Aorta (tissue), 5 donors: ENCODE measurements around the gene PLAC9. TPM values are rescaled to one million over a fixed set of nuclear protein-coding genes. Genes with fewer than 3 reads are reported as not detected.
A peak's percentile ranks its signal among the peaks of the same experiment; 100 is the strongest.

ENCODE experiments used
- ATAC-seq: fragments of 200-7000 bp; cut with Tn5 transposase; one replicate; pipeline ENCODE4 v1.9.1; 2022; ENCODE audit warnings: moderate library complexity; ENCODE audit not compliant: low FRiP score
- DNase-seq, 2 donors: peaks; one replicate each; pipeline ENCODE4 v3.0.0-alpha.2; 2020
- H3K27ac ChIP-seq, 2 donors: one replicate each; pipeline ENCODE4 v1.5.1; 2013; ENCODE audit warnings: low read length in 2 of 2, mild to moderate bottlenecking in 2 of 2, moderate library complexity in 2 of 2, control low read depth in 1 of 2, inconsistent platforms in 1 of 2, low read depth in 1 of 2
- H3K27me3 ChIP-seq, 2 donors: one replicate each; pipeline ENCODE4 v1.6.1; 2013; ENCODE audit warnings: control low read depth in 1 of 2, low read length in 1 of 2, mild to moderate bottlenecking in 1 of 2, moderate library complexity in 1 of 2; ENCODE audit not compliant: insufficient read depth in 2 of 2, control insufficient read depth in 1 of 2
- H3K36me3 ChIP-seq, 2 donors: one replicate each; pipeline ENCODE4 v1.6.1; 2013; ENCODE audit warnings: control low read depth in 1 of 2, low read length in 1 of 2, mild to moderate bottlenecking in 1 of 2; ENCODE audit not compliant: insufficient read depth in 2 of 2, control insufficient read depth in 1 of 2
- H3K4me1 ChIP-seq, 2 donors: one replicate each; pipeline ENCODE4 v1.6.1; 2013; ENCODE audit warnings: low read length in 2 of 2, control low read depth in 1 of 2, mild to moderate bottlenecking in 1 of 2, moderate library complexity in 1 of 2; ENCODE audit not compliant: insufficient read depth in 2 of 2, control insufficient read depth in 1 of 2
- H3K4me3 ChIP-seq, 2 donors: one replicate each; pipeline ENCODE4 v1.5.1; 2013; ENCODE audit warnings: low read length in 2 of 2, control low read depth in 1 of 2, mild to moderate bottlenecking in 1 of 2
- H3K9me3 ChIP-seq: one replicate; pipeline ENCODE4 v1.6.1; 2013; ENCODE audit warnings: mild to moderate bottlenecking, low read length; ENCODE audit not compliant: control insufficient read depth
- WGBS, 2 donors: extraction: QIAGEN DNeasy Blood & Tissue Kit; methylation state at CpG; one replicate each; pipeline ENCODE4 v1.1.7; 2013; 5-methylcytosine and 5-hydroxymethylcytosine counted together
- intact Hi-C, 2 donors: fragments of 100-400 bp; cut with DNase I; formaldehyde crosslinking; loops; one replicate each; pipeline versions ENCODE4 v1.14.2 to v1.15.0; 2022
- polyA plus RNA-seq, 2 donors: library from polyadenylated mRNA; stranded (reverse); fragments of 200-250 nt; gene quantifications; one replicate each; pipeline ENCODE4 v1.2.3, GENCODE V29; 2013
- total RNA-seq, 2 donors: library from RNA; stranded (reverse); fragmentation: NEBNext Ultra II Directional; extraction: Animal tissue kit (Norgen Biotek cat#: 25700); gene quantifications; one replicate each; pipeline ENCODE4 v1.2.1, GENCODE V29; 2021
- donor health status: healthy with polysubstance abuse.
- donor health status: Bipolar disorder and iron deficiency.
- donor health status: DM: no; HTN: no; CAD: no.
- donor health status: DM: no; HTN: no; CAD: no.
- donor health status: DM: yes; HTN: yes; CAD: no.

The PLAC9 gene
- total and polyA plus RNA-seq, 4 donors = 37.7 to 166 (median 92.7) TPM

GRCh38 chr10:80187060-80187459, 54.5 kb downstream of the PLAC9 start:
- Histone ChIP-seq H3K27me3 (no peaks in the 10 kb centered on the region), H3K4me1 (peaks cover 3 to 6% of the 10 kb centered on the region in 2 donors), H3K27ac (no peak overlapping the region), H3K4me3 (no peak overlapping the region), H3K36me3 (no peaks in the 10 kb centered on the region), H3K9me3 (no peaks in the 10 kb centered on the region)
- WGBS, 2 donors = 96 to 97% methylated on average over 2 of the region's 2 CpGs
- DNase-seq (no peak), ATAC-seq (no peak)
- intact Hi-C loops = no loop called here

DNA sequence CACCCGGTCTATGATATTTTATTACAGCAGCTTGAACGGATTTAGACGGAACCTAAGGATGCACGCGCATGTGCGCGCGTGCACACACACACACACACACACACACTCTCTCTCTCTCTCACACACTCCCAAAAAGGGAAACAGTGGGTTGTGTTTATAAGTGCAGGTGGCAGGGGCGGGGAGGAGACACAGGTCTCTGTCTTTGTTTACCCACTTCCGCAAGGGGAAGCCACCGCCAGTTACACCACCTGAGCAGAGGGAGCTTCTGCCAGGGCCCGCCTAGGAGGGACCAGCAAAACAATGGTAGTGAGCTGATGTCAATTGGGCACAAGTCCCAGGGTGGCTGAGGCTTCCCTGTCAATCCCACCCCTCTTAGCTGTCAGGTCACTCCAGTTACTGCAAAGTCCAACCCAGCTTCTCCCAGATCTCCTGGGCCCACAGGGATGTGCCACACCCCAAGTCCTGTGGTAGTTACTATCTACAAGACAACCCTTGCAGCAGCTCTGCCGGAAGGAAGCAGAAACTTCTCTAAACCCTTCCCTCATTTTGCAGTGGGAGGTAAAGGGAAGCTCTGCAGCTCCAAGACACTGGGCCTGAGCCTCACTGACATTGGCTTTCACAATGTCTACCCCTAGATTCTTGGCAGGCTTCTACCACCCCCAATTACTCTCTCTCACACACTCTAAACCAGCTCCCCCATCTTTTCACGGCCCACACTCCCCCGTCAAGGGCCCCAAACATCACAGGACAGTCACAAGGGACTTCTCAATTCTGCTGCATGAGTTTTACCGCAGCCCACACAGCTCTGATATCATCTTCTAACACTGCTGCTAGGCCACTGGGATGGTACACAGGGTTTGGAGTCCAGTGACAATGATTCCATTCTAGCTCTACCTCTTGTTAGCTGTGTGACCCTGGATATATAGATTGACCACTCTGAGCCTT, 55.2 kb downstream of the PLAC9 start:
- Histone ChIP-seq H3K27ac (no peak overlapping the region), H3K27me3 (no peaks in the 10 kb centered on the region), H3K4me1 (peaks cover 3 to 6% of the 10 kb centered on the region in 2 donors), H3K4me3 (no peak overlapping the region), H3K36me3 (no peaks in the 10 kb centered on the region), H3K9me3 (no peaks in the 10 kb centered on the region)
- ATAC-seq (peak; percentile 34), DNase-seq (peak; percentile 57 to 69)
- WGBS, 2 donors = 82 to 84% methylated on average over 16 of the region's 16 CpGs
- intact Hi-C loops = no loop called here

DNA sequence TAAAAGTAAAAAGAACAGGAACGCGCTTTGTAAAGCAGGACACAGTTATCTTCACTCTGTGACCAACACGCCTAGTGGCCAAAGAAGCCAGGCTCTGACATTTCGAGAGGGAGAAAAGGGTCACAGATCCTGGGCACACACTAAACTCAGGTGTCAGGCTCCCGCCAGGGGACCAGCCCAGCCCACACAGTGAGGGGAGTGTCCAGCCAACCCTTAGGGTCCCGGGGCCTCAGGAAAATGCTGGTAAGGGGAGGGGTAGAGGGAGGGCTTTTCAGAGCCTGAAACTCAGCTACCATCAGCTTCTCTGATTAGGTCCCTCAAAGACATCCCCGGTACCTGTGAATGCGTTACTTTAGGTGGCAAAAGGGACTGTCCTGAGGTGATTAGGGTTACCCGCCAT, 56.2 kb downstream of the PLAC9 start:
- DNase-seq (peak in 1 of 2 donors; percentile 34), ATAC-seq (no peak)
- H3K36me3 ChIP-seq = no peaks in the 10 kb centered on the region
- H3K9me3 ChIP-seq = no peaks in the 10 kb centered on the region
- no peak overlapping the region for H3K27ac ChIP-seq
- intact Hi-C loops = no loop called here
- peaks cover 3 to 6% of the 10 kb centered on the region in 2 donors for H3K4me1 ChIP-seq
- 93% methylated on average over 9 of the region's 9 CpGs for WGBS, 2 donors
- no peaks in the 10 kb centered on the region for H3K27me3 ChIP-seq
- no peak overlapping the region for H3K4me3 ChIP-seq

DNA sequence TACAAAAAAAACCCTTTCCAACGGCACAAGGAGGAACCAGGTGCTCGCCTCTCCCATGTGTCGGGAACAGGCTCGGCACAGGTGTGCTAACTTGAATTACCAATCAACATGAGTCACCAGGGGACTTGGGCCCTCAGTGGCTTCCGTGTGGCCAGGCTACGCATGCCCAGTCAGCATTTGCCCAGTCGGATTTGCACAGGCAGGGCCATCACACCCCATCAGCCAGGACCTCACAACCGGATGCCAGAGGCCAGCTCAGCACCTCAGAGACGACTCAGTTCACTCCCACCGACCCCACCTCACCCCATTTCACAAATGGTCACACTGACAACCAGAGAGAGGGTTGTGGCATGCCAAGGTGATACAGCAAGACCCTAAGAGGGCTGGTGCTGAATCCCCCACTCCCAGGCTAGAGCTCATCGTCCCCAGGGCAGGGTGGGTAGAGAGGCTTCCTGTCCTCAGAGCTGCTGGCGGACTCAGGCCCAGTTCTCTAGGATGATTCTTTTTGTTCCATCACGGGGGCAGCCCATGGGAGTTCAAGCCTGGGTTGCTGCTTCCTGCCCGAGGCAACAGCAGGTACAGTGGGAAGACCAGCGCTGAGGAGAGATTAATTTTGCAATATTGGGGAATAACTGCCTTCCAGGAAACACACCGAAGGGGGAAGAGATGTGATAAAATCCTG, 59.2 kb downstream of the PLAC9 start:
- H3K4me3 ChIP-seq = no peak overlapping the region
- no peaks in the 10 kb centered on the region for H3K27me3 ChIP-seq
- H3K36me3 ChIP-seq = no peaks in the 10 kb centered on the region
- no peaks in the 10 kb centered on the region for H3K9me3 ChIP-seq
- ATAC-seq (peak; percentile 24), DNase-seq (peak; percentile 44 to 65)
- intact Hi-C loops = no loop called here
- H3K4me1 ChIP-seq = peaks cover 6% of the 10 kb centered on the region in 2 donors
- H3K27ac ChIP-seq = no peak overlapping the region
- WGBS, 2 donors = 84 to 89% methylated on average over 16 of the region's 16 CpGs

- H3K27ac ChIP-seq = no peak overlapping the region
- no peaks in the 10 kb centered on the region for H3K27me3 ChIP-seq
- ATAC-seq = no peak
- no peak overlapping the region for H3K4me3 ChIP-seq
- no peaks in the 10 kb centered on the region for H3K9me3 ChIP-seq
- intact Hi-C loops = no loop called here
- H3K36me3 ChIP-seq = no peaks in the 10 kb centered on the region
- H3K4me1 ChIP-seq = peaks cover 3 to 6% of the 10 kb centered on the region in 2 donors
- no peak for DNase-seq
Measured at GRCh38 chr10:80192553-80192952, 60.0 kb downstream of the PLAC9 start.

DNA sequence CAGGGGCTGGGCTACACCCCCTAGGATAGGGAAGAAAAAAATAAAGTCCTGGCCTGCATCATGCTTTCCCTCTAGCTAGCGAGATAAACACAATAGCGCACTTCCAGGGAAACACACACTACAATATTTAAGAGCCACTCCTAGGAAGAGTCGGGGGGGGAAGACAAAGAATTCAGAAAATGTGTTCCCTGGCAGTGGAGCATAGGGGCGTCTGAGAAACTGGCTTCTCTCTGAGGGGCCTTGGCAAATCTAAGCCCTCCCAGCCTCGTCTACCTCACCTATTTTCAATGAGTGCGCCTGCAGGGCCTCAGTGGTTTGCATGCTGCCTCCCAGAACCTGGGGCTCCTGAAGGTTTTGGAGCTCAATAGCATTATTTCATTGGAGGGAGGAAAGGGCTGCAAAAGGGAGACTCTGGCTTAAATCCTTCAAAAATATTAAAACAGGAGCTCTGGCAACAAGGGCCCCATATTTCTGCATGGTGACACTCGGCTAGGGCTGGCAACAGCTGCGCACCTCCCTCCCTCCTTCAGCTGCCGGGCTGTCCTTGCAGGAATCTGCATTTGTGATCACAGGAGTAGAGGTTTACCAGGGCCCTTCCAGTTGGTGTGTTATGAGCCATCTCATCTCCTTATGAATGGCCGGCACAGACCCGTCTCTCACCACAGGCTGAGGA, 62.0 kb downstream of the PLAC9 start:
- H3K4me3 ChIP-seq = no peak overlapping the region
- WGBS, 2 donors = 42 to 50% methylated on average over 11 of the region's 11 CpGs
- H3K9me3 ChIP-seq = no peaks in the 10 kb centered on the region
- no peak for ATAC-seq
- H3K36me3 ChIP-seq = no peaks in the 10 kb centered on the region
- DNase-seq = no peak
- H3K4me1 ChIP-seq = peaks cover 0 to 5% of the 10 kb centered on the region in 2 donors
- no peaks in the 10 kb centered on the region for H3K27me3 ChIP-seq
- intact Hi-C loops = no loop called here
- peak overlapping the region in 1 of 2 donors; percentile 69 for H3K27ac ChIP-seq

Other genes starting within 250 kb of the PLAC9 start
- under 1 TPM; 0.30 to 0.58 TPM for gene SFTPD, start 183.6 kb upstream of the PLAC9 start, total RNA-seq
- gene SFTPD, start 183.6 kb upstream of the PLAC9 start, polyA plus RNA-seq = 1 to 10 TPM in 1 of 2 donors, under 1 TPM in 1; 0.25 to 1.2 TPM
- gene TMEM254, start 54.1 kb upstream of the PLAC9 start, total RNA-seq = 1 to 10 TPM; 7.6 to 8.1 TPM
- 10 to 100 TPM in 1 of 2 donors, 1 to 10 TPM in 1; 9.6 to 22.8 TPM for gene TMEM254, start 54.1 kb upstream of the PLAC9 start, polyA plus RNA-seq
- 100 to 1,000 TPM; 227 to 256 TPM for gene ANXA11, start 72.8 kb downstream of the PLAC9 start, total RNA-seq
- 100 to 1,000 TPM in 1 of 2 donors, 10 to 100 TPM in 1; 97.3 to 160 TPM for gene ANXA11, start 72.8 kb downstream of the PLAC9 start, polyA plus RNA-seq
- under 1 TPM; 0.13 to 0.60 TPM for gene MAT1A, start 156.9 kb downstream of the PLAC9 start, total RNA-seq
- not detected for gene MAT1A, start 156.9 kb downstream of the PLAC9 start, polyA plus RNA-seq
- gene DYDC1, start 224.0 kb downstream of the PLAC9 start, total RNA-seq = not detected
- not detected for gene DYDC1, start 224.0 kb downstream of the PLAC9 start, polyA plus RNA-seq
- gene DYDC2, start 224.1 kb downstream of the PLAC9 start, total RNA-seq = not detected
- gene DYDC2, start 224.1 kb downstream of the PLAC9 start, polyA plus RNA-seq = not detected